Muscle of back (tissue), 11 donors: ENCODE data around the gene RAD50. TPM values are rescaled to one million over a fixed set of nuclear protein-coding genes. Genes with fewer than 3 reads are reported as not detected.
"Not testable (repeated sequence)": the region's sequence is repeated elsewhere in the genome, so short reads cannot be mapped to it uniquely, and the experiment has no call there.

Experiments
- DNase-seq, 3 donors: peaks; one replicate each; pipeline versions ENCODE4 v3.0.0 to v3.0.0-alpha.2; 2013
- polyA plus RNA-seq, 10 donors: library from polyadenylated mRNA; unstranded; fragments of 120-200 nt; gene quantifications; one replicate each; pipeline ENCODE4 v1.2.1, GENCODE V29; 2013; ENCODE audit not compliant: insufficient read length in 10 of 10

Gene RAD50
- polyA plus RNA-seq, 10 donors = 19.5 to 28.8 (median 24.3) TPM

- peak in 2 of 3 donors; percentile 32 to 88 for DNase-seq
These were observed 118.1 kb downstream of the RAD50 start for GRCh38 chr5:132674671-132675506.

- DNase-seq = no peak
These were observed 119.3 kb downstream of the RAD50 start for GRCh38 chr5:132675936-132676689.

GRCh38 chr5:132677191-132677590, 120.4 kb downstream of the RAD50 start:
- DNase-seq = peak in 1 of 3 donors; percentile 47

GRCh38 chr5:132677682-132678400, 121.1 kb downstream of the RAD50 start:
- no peak for DNase-seq

- DNase-seq = no peak
These were observed 122.0 kb downstream of the RAD50 start for GRCh38 chr5:132678735-132679134.

- DNase-seq = no peak
These were observed 122.4 kb downstream of the RAD50 start for GRCh38 chr5:132679166-132679565.

GRCh38 chr5:132679717-132680380, 123.1 kb downstream of the RAD50 start:
- no peak for DNase-seq

GRCh38 chr5:132680780-132681475, 124.2 kb downstream of the RAD50 start:
- DNase-seq = no peak

GRCh38 chr5:132681476-132681831, 124.7 kb downstream of the RAD50 start:
- no peak for DNase-seq

- no peak for DNase-seq
These were observed 125.2 kb downstream of the RAD50 start for GRCh38 chr5:132681983-132682382.

- DNase-seq = no peak
These were observed 127.7 kb downstream of the RAD50 start for GRCh38 chr5:132684491-132684890.

- no peak for DNase-seq
These were observed 128.3 kb downstream of the RAD50 start for GRCh38 chr5:132684922-132685720.

- DNase-seq = no peak
These were observed 129.4 kb downstream of the RAD50 start for GRCh38 chr5:132686193-132686592.

GRCh38 chr5:132687995-132688394, 131.2 kb downstream of the RAD50 start:
- no peak for DNase-seq

- DNase-seq = no peak
These were observed 132.0 kb downstream of the RAD50 start for GRCh38 chr5:132688536-132689339.

GRCh38 chr5:132689513-132689912, 132.7 kb downstream of the RAD50 start:
- DNase-seq = no peak

- no peak for DNase-seq
These were observed 133.4 kb downstream of the RAD50 start for GRCh38 chr5:132690156-132690555.

- DNase-seq = not testable (repeated sequence)
These were observed 135.2 kb downstream of the RAD50 start for GRCh38 chr5:132691755-132692631.

GRCh38 chr5:132692632-132692967, 135.8 kb downstream of the RAD50 start:
- DNase-seq = no peak
